Measurements from ENCODE around the gene RGS10.

The RGS10 gene

GRCh38 chr10:119453313-119453712, 89.2 kb downstream of the RGS10 start:
- Histone ChIP-seq H2AFZ (ENCODE audit: low read length) (no peak overlapping the region), H3K9ac (ENCODE audit: low read length) (no peak overlapping the region), H4K20me1 (ENCODE audit: insufficient read depth, low read length) (no peaks in the 10 kb centered on the region), H3K4me2 (ENCODE audit: low read depth, low read length) (no peak overlapping the region), H3K36me3 (replicated peaks; ENCODE audit: insufficient read depth, low read length) (no peaks in the 10 kb centered on the region), H3K4me1 (ENCODE audit: low read length) (no peaks in the 10 kb centered on the region), H3F3A (ENCODE audit: insufficient read depth, low read length) (no peaks in the 10 kb centered on the region), H3K9me3 (replicated peaks; ENCODE audit: insufficient read depth, low read length) (no peaks in the 10 kb centered on the region), H3K4me3 (ENCODE audit: low read length) (no peak overlapping the region), H3K27ac (ENCODE audit: low read length) (no peak overlapping the region), H3K27me3 (replicated peaks; ENCODE audit: insufficient read depth, low read length) (no peaks in the 10 kb centered on the region), H3K9me2 (replicated peaks; ENCODE audit: insufficient read depth, low read length) (no peaks in the 10 kb centered on the region), H3K79me2 (ENCODE audit: low read length) (no peaks in the 10 kb centered on the region)
- TF ChIP-seq EZH2 (optimal IDR thresholded peaks at IDR 0.05; ENCODE audit: low read depth, low read length): no peak
- TF ChIP-seq, protein P1, sequence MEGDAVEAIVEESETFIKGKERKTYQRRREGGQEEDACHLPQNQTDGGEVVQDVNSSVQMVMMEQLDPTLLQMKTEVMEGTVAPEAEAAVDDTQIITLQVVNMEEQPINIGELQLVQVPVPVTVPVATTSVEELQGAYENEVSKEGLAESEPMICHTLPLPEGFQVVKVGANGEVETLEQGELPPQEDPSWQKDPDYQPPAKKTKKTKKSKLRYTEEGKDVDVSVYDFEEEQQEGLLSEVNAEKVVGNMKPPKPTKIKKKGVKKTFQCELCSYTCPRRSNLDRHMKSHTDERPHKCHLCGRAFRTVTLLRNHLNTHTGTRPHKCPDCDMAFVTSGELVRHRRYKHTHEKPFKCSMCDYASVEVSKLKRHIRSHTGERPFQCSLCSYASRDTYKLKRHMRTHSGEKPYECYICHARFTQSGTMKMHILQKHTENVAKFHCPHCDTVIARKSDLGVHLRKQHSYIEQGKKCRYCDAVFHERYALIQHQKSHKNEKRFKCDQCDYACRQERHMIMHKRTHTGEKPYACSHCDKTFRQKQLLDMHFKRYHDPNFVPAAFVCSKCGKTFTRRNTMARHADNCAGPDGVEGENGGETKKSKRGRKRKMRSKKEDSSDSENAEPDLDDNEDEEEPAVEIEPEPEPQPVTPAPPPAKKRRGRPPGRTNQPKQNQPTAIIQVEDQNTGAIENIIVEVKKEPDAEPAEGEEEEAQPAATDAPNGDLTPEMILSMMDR (IDR thresholded peaks at IDR 0.05; ENCODE audit: low read length): no peak
- no peak for TF ChIP-seq EZH2phosphoT487 (IDR thresholded peaks at IDR 0.05; ENCODE audit: low read length)
- DNase-seq: no peak

- Histone ChIP-seq H3K27ac (ENCODE audit: low read length) (no peak overlapping the region), H3K4me1 (ENCODE audit: low read length) (no peaks in the 10 kb centered on the region), H3K9me3 (replicated peaks; ENCODE audit: insufficient read depth, low read length) (no peaks in the 10 kb centered on the region), H4K20me1 (ENCODE audit: insufficient read depth, low read length) (no peaks in the 10 kb centered on the region), H3K9ac (ENCODE audit: low read length) (no peak overlapping the region), H2AFZ (ENCODE audit: low read length) (no peak overlapping the region), H3K79me2 (ENCODE audit: low read length) (no peaks in the 10 kb centered on the region), H3K36me3 (replicated peaks; ENCODE audit: insufficient read depth, low read length) (no peaks in the 10 kb centered on the region), H3K4me2 (ENCODE audit: low read depth, low read length) (no peak overlapping the region), H3K27me3 (replicated peaks; ENCODE audit: insufficient read depth, low read length) (no peaks in the 10 kb centered on the region), H3F3A (ENCODE audit: insufficient read depth, low read length) (no peaks in the 10 kb centered on the region), H3K9me2 (replicated peaks; ENCODE audit: insufficient read depth, low read length) (no peaks in the 10 kb centered on the region), H3K4me3 (ENCODE audit: low read length) (no peak overlapping the region)
- TF ChIP-seq, protein P1 (IDR thresholded peaks at IDR 0.05; ENCODE audit: low read length): no peak
- TF ChIP-seq EZH2 (optimal IDR thresholded peaks at IDR 0.05; ENCODE audit: low read depth, low read length) (no peak), EZH2phosphoT487 (IDR thresholded peaks at IDR 0.05; ENCODE audit: low read length) (no peak)
- DNase-seq: no peak
These were observed 90.1 kb downstream of the RGS10 start for GRCh38 chr10:119452396-119452795.

DNA sequence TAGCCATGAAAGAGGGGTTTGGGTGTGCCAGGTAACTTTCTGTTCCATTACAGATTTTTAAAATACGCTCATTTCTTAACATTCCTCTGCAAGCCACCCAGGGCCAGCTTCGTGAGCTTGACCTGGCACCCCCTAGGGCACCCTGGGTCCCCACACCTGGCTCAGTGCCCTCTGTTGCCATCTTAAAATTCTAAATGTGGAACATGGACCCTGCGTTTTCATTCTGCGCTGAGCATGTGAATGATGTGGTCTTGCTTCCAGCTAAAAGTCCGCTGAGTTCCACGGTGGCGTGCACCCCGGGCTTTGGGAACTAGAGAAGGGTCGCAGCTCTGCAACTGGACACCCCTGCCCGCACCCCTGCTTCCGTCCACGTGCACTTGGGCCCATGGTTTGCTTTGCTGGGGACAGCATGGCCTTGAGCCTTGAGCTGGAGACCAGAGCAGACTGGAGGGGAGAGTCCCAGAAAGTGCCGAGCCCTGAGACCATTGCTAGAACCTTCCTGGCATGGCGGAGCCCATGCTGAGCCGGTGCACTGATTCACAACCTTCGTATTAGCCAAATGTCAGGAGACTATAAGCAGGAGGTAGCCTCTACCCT, 91.1 kb downstream of the RGS10 start:
- Histone ChIP-seq H3K27ac (ENCODE audit: low read length) (no peak overlapping the region), H2AFZ (ENCODE audit: low read length) (no peak overlapping the region), H3K79me2 (ENCODE audit: low read length) (no peaks in the 10 kb centered on the region), H3K27me3 (replicated peaks; ENCODE audit: insufficient read depth, low read length) (no peaks in the 10 kb centered on the region), H3K4me1 (ENCODE audit: low read length) (no peaks in the 10 kb centered on the region), H3K4me2 (ENCODE audit: low read depth, low read length) (no peak overlapping the region), H3K9me3 (replicated peaks; ENCODE audit: insufficient read depth, low read length) (no peaks in the 10 kb centered on the region), H3K9me2 (replicated peaks; ENCODE audit: insufficient read depth, low read length) (no peaks in the 10 kb centered on the region), H3K4me3 (ENCODE audit: low read length) (no peak overlapping the region), H3F3A (ENCODE audit: insufficient read depth, low read length) (no peaks in the 10 kb centered on the region), H3K36me3 (replicated peaks; ENCODE audit: insufficient read depth, low read length) (no peaks in the 10 kb centered on the region), H4K20me1 (ENCODE audit: insufficient read depth, low read length) (no peaks in the 10 kb centered on the region), H3K9ac (ENCODE audit: low read length) (no peak overlapping the region)
- TF ChIP-seq EZH2 (optimal IDR thresholded peaks at IDR 0.05; ENCODE audit: low read depth, low read length) (no peak), EZH2phosphoT487 (IDR thresholded peaks at IDR 0.05; ENCODE audit: low read length) (no peak)
- TF ChIP-seq, protein P1 (IDR thresholded peaks at IDR 0.05; ENCODE audit: low read length): no peak
- no peak for DNase-seq

Measured in MM.1S (cell line).